Type B pancreatic cell (in vitro differentiated cells): Measurements from ENCODE around the gene NSG2. TPM values are rescaled to one million over a fixed set of nuclear protein-coding genes. Genes with fewer than 3 reads are reported as not detected.
A peak's percentile ranks its signal among the peaks of the same experiment; 100 is the strongest.
"Not testable (repeated sequence)": the region's sequence is repeated elsewhere in the genome, so short reads cannot be mapped to it uniquely, and the experiment has no call there.

ENCODE experiments used
- DNase-seq: peaks from one replicate; pipeline ENCODE4 v3.0.0; 2021; ENCODE audit warnings: mixed read lengths; ENCODE audit not compliant: unreplicated experiment; ENCODE audit errors: extremely low spot score
- H3K27ac Mint-ChIP-seq: 2 replicates; pipeline ENCODE4 v1.8.0; 2021; ENCODE audit warnings: mild to moderate bottlenecking, mixed read lengths
- H3K27me3 Mint-ChIP-seq: 2 replicates; pipeline ENCODE4 v1.8.0; 2021; ENCODE audit warnings: mixed read lengths
- H3K36me3 Mint-ChIP-seq: 2 replicates; pipeline ENCODE4 v1.8.0; 2021; ENCODE audit warnings: mixed read lengths
- H3K4me1 Mint-ChIP-seq: one replicate; pipeline ENCODE4 v1.8.0; 2021; ENCODE audit warnings: mixed read lengths; ENCODE audit not compliant: unreplicated experiment
- H3K4me3 Mint-ChIP-seq: 2 replicates; pipeline ENCODE4 v1.8.0; 2021; ENCODE audit warnings: mild to moderate bottlenecking, mixed read lengths
- H3K9me3 Mint-ChIP-seq: 2 replicates; pipeline ENCODE4 v1.8.0; 2021; ENCODE audit warnings: mixed read lengths
- total RNA-seq: library from RNA; stranded (reverse); gene quantifications from 2 replicates; pipeline ENCODE4 v1.2.1, GENCODE V29; 2021; ENCODE audit warnings: low replicate concordance
- TF ChIP-seq, protein P1 (sequence below): fragments of 200-600 bp; sonication (generic); conservative IDR thresholded peaks from 2 replicates; pipeline ENCODE4 v1.5.0; 2021; ENCODE audit warnings: antibody characterized with exemption, mild to moderate bottlenecking

The NSG2 gene
- total RNA-seq, 1 donor from 2014 or later: 3.1 TPM

DNA sequence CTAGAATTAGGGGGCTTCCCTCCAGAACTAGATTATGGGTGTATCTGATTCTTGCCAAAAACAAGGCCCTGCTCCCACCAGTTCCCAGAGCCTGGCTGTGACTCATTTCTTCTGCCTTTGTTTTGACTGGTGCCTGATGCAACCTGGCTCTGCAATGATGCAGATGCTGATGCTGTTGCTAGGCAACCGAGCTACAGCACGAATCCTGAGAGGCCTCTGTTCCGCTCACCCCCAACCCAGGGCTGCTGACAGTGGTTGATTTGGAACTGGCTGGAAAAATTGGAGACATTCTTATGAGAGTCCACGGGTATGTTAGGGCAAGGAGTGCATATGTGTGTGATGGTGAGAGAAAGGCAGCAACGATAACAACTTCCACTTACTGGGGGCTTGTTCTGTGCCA is 100.3 kb downstream of the NSG2 start:
- H3K4me3 Mint-ChIP-seq: no peak overlapping the region
- peaks cover 44% of the 10 kb centered on the region for H3K27me3 Mint-ChIP-seq
- DNase-seq: peak; percentile 57
- H3K9me3 Mint-ChIP-seq: no peaks in the 10 kb centered on the region
- TF ChIP-seq, protein P1, sequence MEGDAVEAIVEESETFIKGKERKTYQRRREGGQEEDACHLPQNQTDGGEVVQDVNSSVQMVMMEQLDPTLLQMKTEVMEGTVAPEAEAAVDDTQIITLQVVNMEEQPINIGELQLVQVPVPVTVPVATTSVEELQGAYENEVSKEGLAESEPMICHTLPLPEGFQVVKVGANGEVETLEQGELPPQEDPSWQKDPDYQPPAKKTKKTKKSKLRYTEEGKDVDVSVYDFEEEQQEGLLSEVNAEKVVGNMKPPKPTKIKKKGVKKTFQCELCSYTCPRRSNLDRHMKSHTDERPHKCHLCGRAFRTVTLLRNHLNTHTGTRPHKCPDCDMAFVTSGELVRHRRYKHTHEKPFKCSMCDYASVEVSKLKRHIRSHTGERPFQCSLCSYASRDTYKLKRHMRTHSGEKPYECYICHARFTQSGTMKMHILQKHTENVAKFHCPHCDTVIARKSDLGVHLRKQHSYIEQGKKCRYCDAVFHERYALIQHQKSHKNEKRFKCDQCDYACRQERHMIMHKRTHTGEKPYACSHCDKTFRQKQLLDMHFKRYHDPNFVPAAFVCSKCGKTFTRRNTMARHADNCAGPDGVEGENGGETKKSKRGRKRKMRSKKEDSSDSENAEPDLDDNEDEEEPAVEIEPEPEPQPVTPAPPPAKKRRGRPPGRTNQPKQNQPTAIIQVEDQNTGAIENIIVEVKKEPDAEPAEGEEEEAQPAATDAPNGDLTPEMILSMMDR: no peak
- no peaks in the 10 kb centered on the region for H3K4me1 Mint-ChIP-seq
- H3K27ac Mint-ChIP-seq: no peak overlapping the region
- H3K36me3 Mint-ChIP-seq: no peaks in the 10 kb centered on the region

DNA sequence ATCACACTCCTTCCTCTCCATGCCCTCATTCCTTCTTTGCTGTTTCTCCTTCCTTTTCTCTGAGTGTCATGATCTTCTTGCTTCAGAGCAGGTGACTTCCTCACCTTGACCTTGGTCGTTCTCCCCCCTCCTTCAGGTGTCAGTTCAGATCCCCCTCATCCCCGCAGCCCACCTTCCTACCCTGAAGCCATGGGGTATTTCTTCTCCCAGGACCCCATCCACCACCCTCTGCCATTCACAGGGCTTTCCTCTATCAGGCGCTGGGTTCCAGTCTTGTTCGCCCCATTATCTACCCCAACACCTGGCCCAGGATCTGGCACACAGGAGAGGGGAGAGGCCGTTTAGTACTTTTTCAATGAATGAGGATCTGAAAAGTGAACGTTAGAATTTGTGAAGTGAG is 101.0 kb downstream of the NSG2 start:
- TF ChIP-seq, protein P1: no peak
- no peak overlapping the region for H3K4me3 Mint-ChIP-seq
- peaks cover 41% of the 10 kb centered on the region for H3K27me3 Mint-ChIP-seq
- H3K4me1 Mint-ChIP-seq: no peaks in the 10 kb centered on the region
- H3K27ac Mint-ChIP-seq: no peak overlapping the region
- H3K36me3 Mint-ChIP-seq: no peaks in the 10 kb centered on the region
- H3K9me3 Mint-ChIP-seq: no peaks in the 10 kb centered on the region
- peak; percentile 53 for DNase-seq

DNA sequence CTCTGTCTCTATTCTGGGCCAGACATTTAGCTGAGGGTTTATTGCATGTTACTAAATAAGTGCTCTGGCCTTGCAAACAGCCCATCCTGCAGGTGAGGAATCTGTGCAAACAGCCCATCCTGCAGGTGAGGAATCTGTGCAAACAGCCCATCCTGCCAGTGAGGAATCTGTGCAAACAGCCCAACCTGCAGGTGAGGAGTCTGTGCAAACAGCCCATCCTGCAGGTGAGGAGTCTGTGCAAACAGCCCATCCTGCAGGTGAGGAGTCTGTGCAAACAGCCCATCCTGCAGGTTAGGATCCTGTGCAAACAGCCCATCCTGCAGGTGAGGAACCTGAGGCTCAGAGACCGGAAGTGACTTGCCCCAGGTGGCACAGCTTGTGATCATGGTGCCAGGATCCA is 101.5 kb downstream of the NSG2 start:
- peaks cover 41% of the 10 kb centered on the region for H3K27me3 Mint-ChIP-seq

DNA sequence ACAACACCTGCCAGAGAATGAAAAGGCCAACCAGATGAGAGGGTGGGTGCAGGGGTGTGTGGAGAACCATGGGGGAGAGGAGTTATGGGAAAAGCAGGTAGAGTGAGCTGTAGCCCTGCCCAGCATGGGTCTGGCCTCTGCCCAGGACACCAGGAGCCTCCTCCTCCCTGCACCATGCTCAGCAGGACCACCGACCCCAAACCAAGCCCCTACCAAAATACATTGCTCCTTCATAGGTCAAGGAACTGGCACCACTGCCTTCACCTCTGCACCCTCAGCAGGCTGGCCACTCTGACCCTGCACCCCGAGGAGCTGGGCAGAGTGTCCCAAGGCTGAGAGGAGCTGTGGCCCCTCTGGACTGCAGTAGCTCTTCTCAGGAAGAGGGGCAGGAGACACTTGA is 102.0 kb downstream of the NSG2 start:
- TF ChIP-seq, protein P1: no peak
- peaks cover 41% of the 10 kb centered on the region for H3K27me3 Mint-ChIP-seq
- no peaks in the 10 kb centered on the region for H3K36me3 Mint-ChIP-seq
- DNase-seq: peak; percentile 47
- H3K27ac Mint-ChIP-seq: no peak overlapping the region
- H3K9me3 Mint-ChIP-seq: no peaks in the 10 kb centered on the region
- no peaks in the 10 kb centered on the region for H3K4me1 Mint-ChIP-seq
- H3K4me3 Mint-ChIP-seq: no peak overlapping the region

More for the DNA sequence above, 101.5 kb downstream of the NSG2 start:
- H3K4me1 Mint-ChIP-seq, H3K27ac Mint-ChIP-seq, H3K36me3 Mint-ChIP-seq, H3K4me3 Mint-ChIP-seq, H3K9me3 Mint-ChIP-seq: not testable (repeated sequence)
- peak; percentile 45 for DNase-seq

DNA sequence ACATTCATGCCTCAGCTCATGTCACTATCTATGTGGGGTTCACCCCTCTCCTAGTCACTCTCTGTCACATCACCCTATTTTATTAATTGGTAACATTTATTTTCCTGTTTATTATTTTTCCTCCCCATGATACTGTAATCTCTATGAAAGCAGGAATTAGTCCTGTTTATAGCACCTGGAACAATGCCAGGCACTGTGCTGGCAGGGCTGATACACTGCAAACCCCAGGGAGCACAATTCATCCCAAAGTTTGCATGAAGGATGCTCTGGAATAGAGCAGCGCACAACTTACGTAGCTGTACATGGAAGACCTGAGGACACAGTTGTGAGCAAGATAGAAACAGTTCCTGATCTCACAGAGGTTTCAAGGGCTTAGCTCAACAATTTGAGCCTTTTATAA is 103.2 kb downstream of the NSG2 start:
- DNase-seq: no peak
- no peaks in the 10 kb centered on the region for H3K36me3 Mint-ChIP-seq
- H3K27me3 Mint-ChIP-seq: peaks cover 44% of the 10 kb centered on the region
- no peaks in the 10 kb centered on the region for H3K4me1 Mint-ChIP-seq
- no peak overlapping the region for H3K27ac Mint-ChIP-seq
- no peaks in the 10 kb centered on the region for H3K9me3 Mint-ChIP-seq
- no peak overlapping the region for H3K4me3 Mint-ChIP-seq
- TF ChIP-seq, protein P1: no peak

DNA sequence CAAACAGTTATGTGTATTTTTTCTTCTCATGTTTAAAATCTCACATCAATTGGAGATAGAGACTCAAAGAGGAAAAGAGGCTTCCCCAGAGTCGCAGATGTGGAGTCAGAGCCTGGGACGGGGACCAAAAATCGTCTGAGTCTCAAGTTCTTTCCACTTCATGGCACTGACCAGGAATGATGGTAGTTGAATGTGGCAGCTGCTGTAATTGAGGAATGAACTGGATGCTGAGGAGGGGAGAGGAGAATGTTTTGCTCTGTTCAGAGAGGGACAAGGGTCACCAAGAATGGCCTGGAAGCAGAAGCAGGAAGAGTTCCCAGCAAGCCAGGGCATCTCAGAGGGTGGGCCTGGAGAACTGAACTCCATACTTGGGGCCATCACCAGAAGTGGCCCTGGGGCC is 103.9 kb downstream of the NSG2 start:
- Mint-ChIP-seq H3K36me3 (no peaks in the 10 kb centered on the region), H3K27ac (no peak overlapping the region), H3K27me3 (peaks cover 44% of the 10 kb centered on the region), H3K4me3 (no peak overlapping the region), H3K4me1 (no peaks in the 10 kb centered on the region), H3K9me3 (no peaks in the 10 kb centered on the region)
- TF ChIP-seq, protein P1: no peak
- no peak for DNase-seq
